Measurements from ENCODE around the gene PDE2A.

GRCh38 chr11:72583177-72583553 lies 91.1 kb downstream of the PDE2A start:
- TF ChIP-seq, protein P1, sequence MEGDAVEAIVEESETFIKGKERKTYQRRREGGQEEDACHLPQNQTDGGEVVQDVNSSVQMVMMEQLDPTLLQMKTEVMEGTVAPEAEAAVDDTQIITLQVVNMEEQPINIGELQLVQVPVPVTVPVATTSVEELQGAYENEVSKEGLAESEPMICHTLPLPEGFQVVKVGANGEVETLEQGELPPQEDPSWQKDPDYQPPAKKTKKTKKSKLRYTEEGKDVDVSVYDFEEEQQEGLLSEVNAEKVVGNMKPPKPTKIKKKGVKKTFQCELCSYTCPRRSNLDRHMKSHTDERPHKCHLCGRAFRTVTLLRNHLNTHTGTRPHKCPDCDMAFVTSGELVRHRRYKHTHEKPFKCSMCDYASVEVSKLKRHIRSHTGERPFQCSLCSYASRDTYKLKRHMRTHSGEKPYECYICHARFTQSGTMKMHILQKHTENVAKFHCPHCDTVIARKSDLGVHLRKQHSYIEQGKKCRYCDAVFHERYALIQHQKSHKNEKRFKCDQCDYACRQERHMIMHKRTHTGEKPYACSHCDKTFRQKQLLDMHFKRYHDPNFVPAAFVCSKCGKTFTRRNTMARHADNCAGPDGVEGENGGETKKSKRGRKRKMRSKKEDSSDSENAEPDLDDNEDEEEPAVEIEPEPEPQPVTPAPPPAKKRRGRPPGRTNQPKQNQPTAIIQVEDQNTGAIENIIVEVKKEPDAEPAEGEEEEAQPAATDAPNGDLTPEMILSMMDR (IDR thresholded peaks at IDR 0.05) = no peak
- no peak for TF ChIP-seq POLR2A (IDR thresholded peaks at IDR 0.05)
